ENCODE data around the gene NCKAP5.

NCKAP5 gene

GRCh38 chr2:133557614-133558013, 10.6 kb downstream of the NCKAP5 start:
- Histone ChIP-seq H3K4me3 (ENCODE audit: low read depth in 1 of 2, low read length in 2 of 2) (no peak overlapping the region), H3K9me3 (ENCODE audit: control insufficient read depth in 1 of 2, low read length in 2 of 2) (no peaks in the 10 kb centered on the region), H3K27ac (ENCODE audit: low read depth, low read length) (no peak overlapping the region), H3K4me1 (ENCODE audit: control insufficient read depth in 1 of 2, insufficient read depth in 2 of 2, low read length in 2 of 2) (peaks cover 0 to 4% of the 10 kb centered on the region in 2 donors), H3K9ac (ENCODE audit: low read depth in 1 of 2, low read length in 2 of 2) (no peak overlapping the region), H3K27me3 (ENCODE audit: control insufficient read depth in 1 of 2, insufficient read depth in 2 of 2, low read length in 2 of 2) (no peaks in the 10 kb centered on the region), H3K36me3 (ENCODE audit: control insufficient read depth in 1 of 2, insufficient read depth in 2 of 2, low read length in 2 of 2) (no peaks in the 10 kb centered on the region)

GRCh38 chr2:133553838-133554408, 14.3 kb downstream of the NCKAP5 start:
- Histone ChIP-seq H3K4me3 (ENCODE audit: low read depth in 1 of 2, low read length in 2 of 2) (no peak overlapping the region), H3K36me3 (ENCODE audit: control insufficient read depth in 1 of 2, insufficient read depth in 2 of 2, low read length in 2 of 2) (no peaks in the 10 kb centered on the region), H3K27ac (ENCODE audit: low read depth, low read length) (no peak overlapping the region), H3K27me3 (ENCODE audit: control insufficient read depth in 1 of 2, insufficient read depth in 2 of 2, low read length in 2 of 2) (no peaks in the 10 kb centered on the region), H3K9me3 (ENCODE audit: control insufficient read depth in 1 of 2, low read length in 2 of 2) (no peaks in the 10 kb centered on the region), H3K4me1 (ENCODE audit: control insufficient read depth in 1 of 2, insufficient read depth in 2 of 2, low read length in 2 of 2) (peaks cover 0 to 4% of the 10 kb centered on the region in 2 donors), H3K9ac (ENCODE audit: low read depth in 1 of 2, low read length in 2 of 2) (no peak overlapping the region)

- no peak overlapping the region for H3K27ac ChIP-seq (ENCODE audit: low read depth, low read length)
- H3K36me3 ChIP-seq (ENCODE audit: control insufficient read depth in 1 of 2, insufficient read depth in 2 of 2, low read length in 2 of 2), result no peaks in the 10 kb centered on the region
- no peaks in the 10 kb centered on the region for H3K27me3 ChIP-seq (ENCODE audit: control insufficient read depth in 1 of 2, insufficient read depth in 2 of 2, low read length in 2 of 2)
- H3K9me3 ChIP-seq (ENCODE audit: control insufficient read depth in 1 of 2, low read length in 2 of 2), result no peaks in the 10 kb centered on the region
- no peak overlapping the region for H3K4me3 ChIP-seq (ENCODE audit: low read depth in 1 of 2, low read length in 2 of 2)
- no peak overlapping the region for H3K9ac ChIP-seq (ENCODE audit: low read depth in 1 of 2, low read length in 2 of 2)
- H3K4me1 ChIP-seq (ENCODE audit: control insufficient read depth in 1 of 2, insufficient read depth in 2 of 2, low read length in 2 of 2), result peaks cover 0 to 4% of the 10 kb centered on the region in 2 donors
Measured at GRCh38 chr2:133553251-133553650, 15.0 kb downstream of the NCKAP5 start.

DNA sequence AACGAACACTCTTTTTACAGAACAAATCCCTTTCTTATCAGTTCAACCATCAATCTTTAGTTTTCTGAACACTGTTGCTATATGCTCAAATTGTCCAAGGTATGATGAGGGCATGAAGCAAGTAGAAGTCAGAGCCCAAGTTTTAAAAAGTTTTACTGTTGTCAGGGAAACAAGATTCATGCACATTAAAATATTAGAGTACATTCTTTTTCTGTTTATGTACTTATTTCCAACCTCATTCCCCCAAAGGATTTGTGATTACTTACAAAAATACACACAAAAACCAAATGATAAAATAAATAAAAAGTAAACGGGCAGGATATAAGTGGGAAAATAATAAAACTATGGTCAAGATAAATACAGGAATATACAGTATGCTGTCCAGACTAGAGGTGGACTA, 15.4 kb downstream of the NCKAP5 start:
- Histone ChIP-seq H3K4me3 (ENCODE audit: low read depth in 1 of 2, low read length in 2 of 2) (no peak overlapping the region), H3K36me3 (ENCODE audit: control insufficient read depth in 1 of 2, insufficient read depth in 2 of 2, low read length in 2 of 2) (no peaks in the 10 kb centered on the region), H3K27ac (ENCODE audit: low read depth, low read length) (no peak overlapping the region)

GRCh38 chr2:133541797-133542196, 26.5 kb downstream of the NCKAP5 start:
- H3K27me3 ChIP-seq (ENCODE audit: control insufficient read depth in 1 of 2, insufficient read depth in 2 of 2, low read length in 2 of 2), result no peaks in the 10 kb centered on the region
- H3K36me3 ChIP-seq (ENCODE audit: control insufficient read depth in 1 of 2, insufficient read depth in 2 of 2, low read length in 2 of 2), result no peaks in the 10 kb centered on the region
- H3K27ac ChIP-seq (ENCODE audit: low read depth, low read length), result no peak overlapping the region
- no peak overlapping the region for H3K4me3 ChIP-seq (ENCODE audit: low read depth in 1 of 2, low read length in 2 of 2)
- H3K9me3 ChIP-seq (ENCODE audit: control insufficient read depth in 1 of 2, low read length in 2 of 2), result no peaks in the 10 kb centered on the region
- H3K4me1 ChIP-seq (ENCODE audit: control insufficient read depth in 1 of 2, insufficient read depth in 2 of 2, low read length in 2 of 2), result no peaks in the 10 kb centered on the region
- no peak overlapping the region for H3K9ac ChIP-seq (ENCODE audit: low read depth in 1 of 2, low read length in 2 of 2)

More for the DNA sequence above, 15.4 kb downstream of the NCKAP5 start:
- Histone ChIP-seq H3K4me1 (ENCODE audit: control insufficient read depth in 1 of 2, insufficient read depth in 2 of 2, low read length in 2 of 2) (peaks cover 0 to 4% of the 10 kb centered on the region in 2 donors), H3K9me3 (ENCODE audit: control insufficient read depth in 1 of 2, low read length in 2 of 2) (no peaks in the 10 kb centered on the region), H3K9ac (ENCODE audit: low read depth in 1 of 2, low read length in 2 of 2) (no peak overlapping the region), H3K27me3 (ENCODE audit: control insufficient read depth in 1 of 2, insufficient read depth in 2 of 2, low read length in 2 of 2) (no peaks in the 10 kb centered on the region)

DNA sequence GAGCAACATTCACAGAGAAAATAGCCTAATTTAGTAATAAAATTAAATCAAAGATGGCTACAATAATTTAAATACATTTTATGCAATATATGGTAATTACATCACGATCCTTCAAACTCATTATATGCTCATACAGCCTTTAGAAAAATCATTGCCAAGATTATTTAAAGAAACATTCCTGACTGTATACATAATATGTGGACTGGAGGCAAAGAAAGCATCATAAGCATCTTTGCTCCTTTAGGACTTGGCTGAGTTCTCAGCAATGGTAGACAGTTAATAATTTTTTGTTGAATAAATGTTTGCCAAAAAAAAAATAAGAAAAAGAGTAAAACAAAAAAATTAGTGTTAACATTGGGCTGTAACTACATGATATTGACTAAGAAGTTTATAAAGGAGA, 26.9 kb downstream of the NCKAP5 start:
- no peak overlapping the region for H3K27ac ChIP-seq (ENCODE audit: low read depth, low read length)
- no peak overlapping the region for H3K9ac ChIP-seq (ENCODE audit: low read depth in 1 of 2, low read length in 2 of 2)
- H3K9me3 ChIP-seq (ENCODE audit: control insufficient read depth in 1 of 2, low read length in 2 of 2), result no peaks in the 10 kb centered on the region
- no peaks in the 10 kb centered on the region for H3K4me1 ChIP-seq (ENCODE audit: control insufficient read depth in 1 of 2, insufficient read depth in 2 of 2, low read length in 2 of 2)
- no peaks in the 10 kb centered on the region for H3K36me3 ChIP-seq (ENCODE audit: control insufficient read depth in 1 of 2, insufficient read depth in 2 of 2, low read length in 2 of 2)
- no peaks in the 10 kb centered on the region for H3K27me3 ChIP-seq (ENCODE audit: control insufficient read depth in 1 of 2, insufficient read depth in 2 of 2, low read length in 2 of 2)
- H3K4me3 ChIP-seq (ENCODE audit: low read depth in 1 of 2, low read length in 2 of 2), result no peak overlapping the region

DNA sequence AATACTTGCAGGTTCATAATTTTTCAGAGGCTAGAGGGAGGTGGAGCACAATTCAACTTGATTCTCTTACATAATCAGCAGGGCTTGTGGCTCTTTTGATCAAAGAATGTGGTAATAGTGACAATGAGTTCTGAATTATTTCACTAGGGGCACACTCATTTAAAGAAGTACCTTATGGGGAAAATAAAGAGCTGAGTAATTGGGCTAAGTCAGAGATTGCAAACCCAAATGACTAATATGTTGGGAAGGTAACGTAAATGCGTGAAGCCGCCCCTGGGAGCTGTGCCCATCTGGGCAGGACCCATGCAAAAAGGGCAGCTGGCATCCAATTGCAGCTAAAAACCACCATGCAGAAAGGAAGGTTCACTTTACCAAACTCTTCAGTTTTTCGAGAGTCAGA, 35.3 kb downstream of the NCKAP5 start:
- Histone ChIP-seq H3K36me3 (ENCODE audit: control insufficient read depth in 1 of 2, insufficient read depth in 2 of 2, low read length in 2 of 2) (no peaks in the 10 kb centered on the region), H3K27ac (ENCODE audit: low read depth, low read length) (no peak overlapping the region), H3K27me3 (ENCODE audit: control insufficient read depth in 1 of 2, insufficient read depth in 2 of 2, low read length in 2 of 2) (no peaks in the 10 kb centered on the region), H3K9ac (ENCODE audit: low read depth in 1 of 2, low read length in 2 of 2) (no peak overlapping the region), H3K4me3 (ENCODE audit: low read depth in 1 of 2, low read length in 2 of 2) (no peak overlapping the region), H3K9me3 (ENCODE audit: control insufficient read depth in 1 of 2, low read length in 2 of 2) (no peaks in the 10 kb centered on the region), H3K4me1 (ENCODE audit: control insufficient read depth in 1 of 2, insufficient read depth in 2 of 2, low read length in 2 of 2) (no peaks in the 10 kb centered on the region)

DNA sequence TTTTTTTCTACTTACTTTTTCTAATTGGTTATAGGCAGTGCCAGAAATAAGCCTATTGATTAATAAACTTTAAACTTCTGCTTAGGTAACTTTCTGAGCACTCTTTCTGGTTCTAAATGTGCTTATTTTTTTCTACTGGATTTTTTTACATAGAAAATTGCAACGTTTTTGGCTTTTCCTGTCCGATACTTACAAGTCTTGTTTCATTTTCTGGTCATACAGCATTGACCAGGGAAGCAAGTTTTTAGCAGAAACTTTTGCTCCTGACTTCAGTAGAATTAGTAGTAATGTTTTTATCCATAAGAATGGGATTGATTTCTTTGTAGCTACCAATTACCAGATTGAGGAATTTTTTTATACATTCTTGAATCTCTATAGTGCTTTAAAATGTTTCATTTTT, 36.9 kb downstream of the NCKAP5 start:
- H3K27ac ChIP-seq (ENCODE audit: low read depth, low read length), result no peak overlapping the region
- no peaks in the 10 kb centered on the region for H3K4me1 ChIP-seq (ENCODE audit: control insufficient read depth in 1 of 2, insufficient read depth in 2 of 2, low read length in 2 of 2)
- H3K4me3 ChIP-seq (ENCODE audit: low read depth in 1 of 2, low read length in 2 of 2), result no peak overlapping the region
- no peak overlapping the region for H3K9ac ChIP-seq (ENCODE audit: low read depth in 1 of 2, low read length in 2 of 2)
- no peaks in the 10 kb centered on the region for H3K9me3 ChIP-seq (ENCODE audit: control insufficient read depth in 1 of 2, low read length in 2 of 2)
- H3K36me3 ChIP-seq (ENCODE audit: control insufficient read depth in 1 of 2, insufficient read depth in 2 of 2, low read length in 2 of 2), result no peaks in the 10 kb centered on the region
- no peaks in the 10 kb centered on the region for H3K27me3 ChIP-seq (ENCODE audit: control insufficient read depth in 1 of 2, insufficient read depth in 2 of 2, low read length in 2 of 2)

GRCh38 chr2:133530645-133531044, 37.6 kb downstream of the NCKAP5 start:
- no peak overlapping the region for H3K4me3 ChIP-seq (ENCODE audit: low read depth in 1 of 2, low read length in 2 of 2)
- no peaks in the 10 kb centered on the region for H3K36me3 ChIP-seq (ENCODE audit: control insufficient read depth in 1 of 2, insufficient read depth in 2 of 2, low read length in 2 of 2)
- H3K27ac ChIP-seq (ENCODE audit: low read depth, low read length), result no peak overlapping the region
- H3K9ac ChIP-seq (ENCODE audit: low read depth in 1 of 2, low read length in 2 of 2), result no peak overlapping the region
- H3K4me1 ChIP-seq (ENCODE audit: control insufficient read depth in 1 of 2, insufficient read depth in 2 of 2, low read length in 2 of 2), result no peaks in the 10 kb centered on the region
- no peaks in the 10 kb centered on the region for H3K27me3 ChIP-seq (ENCODE audit: control insufficient read depth in 1 of 2, insufficient read depth in 2 of 2, low read length in 2 of 2)
- H3K9me3 ChIP-seq (ENCODE audit: control insufficient read depth in 1 of 2, low read length in 2 of 2), result no peaks in the 10 kb centered on the region

DNA sequence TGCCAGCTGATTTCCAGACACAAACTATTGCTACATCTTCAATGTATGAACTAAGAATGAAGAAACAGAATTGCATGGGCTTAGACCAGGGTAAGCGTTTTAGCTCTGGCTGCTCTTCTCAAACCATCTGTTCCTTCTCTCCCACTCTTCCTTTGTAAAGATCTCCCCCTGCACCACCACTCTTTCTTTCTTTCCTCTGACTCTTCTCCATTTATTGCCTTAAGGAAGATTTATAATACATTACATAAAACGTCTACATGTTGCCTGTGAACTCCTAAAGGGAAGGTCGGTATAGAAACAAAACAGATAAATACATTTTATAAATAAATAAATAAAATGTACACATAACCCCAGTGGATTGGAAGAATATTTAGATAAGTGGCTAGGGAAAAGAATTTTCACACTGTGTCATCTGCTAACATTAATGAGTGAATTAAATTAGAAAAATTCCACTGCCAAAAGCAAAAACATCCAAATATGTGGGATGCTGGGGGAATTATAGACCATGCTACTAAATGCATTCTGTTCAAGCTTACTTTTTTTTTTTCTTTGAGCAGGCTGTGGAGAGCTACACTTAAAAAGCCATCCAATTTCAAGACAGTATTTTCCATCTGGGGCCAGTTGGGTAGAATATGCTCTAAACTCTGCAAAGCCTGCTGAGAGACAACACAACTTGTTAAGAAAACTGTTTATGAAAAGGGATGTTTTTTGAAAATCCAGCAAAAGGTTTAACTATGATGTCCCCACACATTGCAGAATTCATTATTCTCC, 41.5 kb downstream of the NCKAP5 start:
- Histone ChIP-seq H3K36me3 (ENCODE audit: control insufficient read depth in 1 of 2, insufficient read depth in 2 of 2, low read length in 2 of 2) (no peaks in the 10 kb centered on the region), H3K27ac (ENCODE audit: low read depth, low read length) (no peak overlapping the region), H3K9me3 (ENCODE audit: control insufficient read depth in 1 of 2, low read length in 2 of 2) (no peaks in the 10 kb centered on the region)

More for the DNA sequence above, 41.5 kb downstream of the NCKAP5 start:
- H3K4me1 ChIP-seq (ENCODE audit: control insufficient read depth in 1 of 2, insufficient read depth in 2 of 2, low read length in 2 of 2), result no peaks in the 10 kb centered on the region
- no peak overlapping the region for H3K9ac ChIP-seq (ENCODE audit: low read depth in 1 of 2, low read length in 2 of 2)
- no peak overlapping the region for H3K4me3 ChIP-seq (ENCODE audit: low read depth in 1 of 2, low read length in 2 of 2)
- H3K27me3 ChIP-seq (ENCODE audit: control insufficient read depth in 1 of 2, insufficient read depth in 2 of 2, low read length in 2 of 2), result no peaks in the 10 kb centered on the region
